SJCRH30 (cell line): ENCODE measurements around the gene TBCE. TPM values are rescaled to one million over a fixed set of nuclear protein-coding genes. Genes with fewer than 3 reads are reported as not detected.

Experiments
- DNase-seq, 2 experiments: peaks; one replicate each; pipeline ENCODE4 v3.0.0-alpha.2; 2015 to 2020
- H3K27ac ChIP-seq: fragments of 250-450 bp; sonication (Bioruptor Pico); 2 replicates; pipeline ENCODE4 v1.5.1; 2020; ENCODE audit warnings: mild to moderate bottlenecking, moderate library complexity
- H3K27me3 ChIP-seq: fragments of 250-450 bp; sonication (Bioruptor Pico); 2 replicates; pipeline ENCODE4 v1.5.1; 2020; ENCODE audit warnings: mild to moderate bottlenecking, moderate library complexity
- H3K36me3 ChIP-seq: fragments of 250-450 bp; sonication (Bioruptor Pico); 2 replicates; pipeline ENCODE4 v1.5.1; 2020; ENCODE audit warnings: mild to moderate bottlenecking, moderate library complexity
- H3K4me1 ChIP-seq: fragments of 250-450 bp; sonication (Bioruptor Pico); 2 replicates; pipeline ENCODE4 v1.5.1; 2020; ENCODE audit warnings: mild to moderate bottlenecking, moderate library complexity
- H3K4me3 ChIP-seq: fragments of 250-450 bp; sonication (Bioruptor Pico); 2 replicates; pipeline ENCODE4 v1.5.1; 2020; ENCODE audit warnings: mild to moderate bottlenecking, moderate library complexity
- H3K9me3 ChIP-seq: fragments of 250-450 bp; sonication (Bioruptor Pico); replicated peaks from 2 replicates; pipeline ENCODE4 v1.5.1; 2020; ENCODE audit warnings: mild to moderate bottlenecking, moderate library complexity
- total RNA-seq: library from RNA; depleted of rRNA; stranded (reverse); fragments of >200 nt; shearing (Covaris generic); gene quantifications from 2 replicates; pipeline ENCODE4 v1.2.3, GENCODE V29; 2014; rRNA removed

Gene TBCE
- 36.8 and 38.6 TPM in 2 replicates for total RNA-seq

DNA sequence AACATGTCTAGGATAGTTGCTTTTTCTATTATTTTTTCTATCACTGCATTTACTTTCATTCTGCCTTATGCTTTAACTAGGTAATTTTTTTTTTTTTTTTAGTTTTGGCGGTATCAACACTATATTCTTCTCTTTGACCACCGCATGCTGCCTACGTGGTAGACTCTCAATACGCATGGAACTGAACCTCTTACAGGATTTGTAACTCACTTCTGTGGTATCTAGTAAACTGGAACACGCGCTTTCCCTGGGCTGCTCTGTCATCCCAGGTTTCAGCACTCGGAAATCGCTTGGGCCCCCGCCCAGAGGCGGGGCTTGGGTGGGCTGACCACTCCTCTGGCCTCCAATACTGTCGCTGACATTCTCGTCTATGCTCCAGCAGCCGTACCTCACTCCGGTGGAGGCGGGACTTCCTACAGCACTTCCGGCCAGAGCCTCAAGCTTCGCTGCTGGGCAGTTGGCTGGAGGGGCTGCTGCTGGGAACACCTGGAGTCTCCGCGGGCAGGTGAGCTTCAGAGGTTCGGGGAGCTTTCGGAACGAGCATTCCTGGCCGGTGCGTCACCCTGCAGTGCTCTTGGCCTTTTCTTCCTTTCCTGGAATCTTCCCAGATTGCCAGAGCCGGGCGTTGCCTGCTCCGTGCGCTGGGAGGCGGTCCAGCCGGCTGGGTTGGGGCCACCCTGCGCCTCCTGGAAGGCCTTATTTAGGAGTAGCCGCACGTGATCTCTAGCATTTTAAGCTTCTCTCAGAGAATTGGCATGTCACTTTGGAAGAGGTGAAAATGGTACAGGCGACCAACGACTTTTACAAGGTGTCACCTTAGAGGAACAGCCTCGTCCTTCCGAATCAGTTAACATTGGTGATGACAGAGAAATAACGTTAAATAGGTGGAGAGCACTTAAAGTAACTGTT is at the start of gene TBCE:
TSS of gene TBCE (plus strand) at position 428 of the 909 bp plus-strand sequence. CDS start 12,623 bp downstream, outside the sequence.
- Histone ChIP-seq H3K4me3 (peak within 1 kb of the TSS; percentile 76), H3K4me1 (no peaks in the 10 kb centered on the region), H3K9me3 (no peaks in the 10 kb centered on the region), H3K27me3 (no peaks in the 10 kb centered on the region), H3K27ac (peak within 1 kb of the TSS; percentile 17; the same call in 1 of the 2 replicates), H3K36me3 (no peaks in the 10 kb centered on the region; the same call in 1 of the 2 replicates)
- peak; percentile 96 to 97 for DNase-seq

GRCh38 chr1:235319255-235319654 is 48.0 kb upstream of the TBCE start:
- no peaks in the 10 kb centered on the region for H3K27me3 ChIP-seq
- H3K4me3 ChIP-seq = no peak overlapping the region
- H3K4me1 ChIP-seq = no peaks in the 10 kb centered on the region
- no peak for DNase-seq
- H3K36me3 ChIP-seq = peaks cover 19% of the 10 kb centered on the region
- H3K9me3 ChIP-seq = no peaks in the 10 kb centered on the region
- no peak overlapping the region for H3K27ac ChIP-seq

DNA sequence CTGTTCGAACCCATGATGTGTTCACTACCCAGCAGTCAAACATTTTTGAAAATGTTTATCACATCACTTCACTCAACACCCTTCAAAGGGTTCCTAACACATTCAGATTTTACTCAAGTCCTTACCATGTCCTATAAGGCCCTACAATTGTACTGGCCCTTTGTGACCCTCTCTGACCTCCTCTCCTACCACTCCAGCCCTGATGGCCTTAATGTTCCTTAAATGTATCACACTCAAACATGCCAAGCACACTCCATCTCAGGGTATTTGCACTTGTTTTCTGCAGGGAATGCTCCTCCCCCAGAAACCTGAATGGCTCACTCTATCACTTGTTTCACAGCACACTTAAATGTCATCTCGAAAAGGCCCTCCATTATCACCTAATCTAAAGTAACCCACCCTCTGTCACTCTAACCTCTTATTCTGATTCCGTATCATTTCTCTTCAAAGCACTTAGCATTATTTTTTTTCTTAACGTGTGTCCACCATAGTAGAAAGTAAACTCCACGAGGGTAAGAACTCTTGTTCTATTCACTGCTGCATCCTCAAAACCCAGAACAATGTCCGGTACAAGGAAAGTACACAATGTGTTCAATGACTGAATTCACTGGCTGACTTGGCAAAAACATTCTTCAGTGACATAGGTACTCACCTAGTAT is 46.6 kb upstream of the TBCE start:
- Histone ChIP-seq H3K4me3 (no peak overlapping the region), H3K4me1 (no peaks in the 10 kb centered on the region), H3K9me3 (no peaks in the 10 kb centered on the region), H3K27ac (no peak overlapping the region), H3K36me3 (peaks cover 16% of the 10 kb centered on the region), H3K27me3 (no peaks in the 10 kb centered on the region)
- no peak for DNase-seq

- Histone ChIP-seq H3K4me1 (no peaks in the 10 kb centered on the region), H3K4me3 (no peak overlapping the region), H3K27me3 (no peaks in the 10 kb centered on the region), H3K27ac (no peak overlapping the region), H3K36me3 (peaks cover 2% of the 10 kb centered on the region), H3K9me3 (no peaks in the 10 kb centered on the region)
- DNase-seq = no peak
Observed at GRCh38 chr1:235324296-235324695, 42.9 kb upstream of the TBCE start.

DNA sequence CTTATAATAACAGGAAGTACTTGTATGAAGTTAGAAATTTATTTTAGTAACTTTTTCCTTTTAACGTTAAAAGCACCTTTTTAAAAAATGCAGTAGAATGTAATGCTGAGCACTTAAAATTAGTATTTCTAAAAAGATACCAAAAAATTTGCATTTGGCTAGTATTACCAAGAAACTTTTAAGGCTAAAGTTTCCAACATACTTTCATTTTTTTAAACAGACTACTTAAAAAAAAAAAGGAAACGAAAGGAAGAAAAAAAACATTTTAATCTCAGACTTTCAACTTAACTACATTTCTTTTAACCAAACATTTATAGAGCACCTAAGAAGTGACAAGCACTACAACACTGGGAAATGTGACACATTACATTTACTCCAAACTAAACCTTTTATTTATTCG is 42.1 kb upstream of the TBCE start:
- Histone ChIP-seq H3K27ac (no peak overlapping the region), H3K4me3 (no peak overlapping the region), H3K9me3 (no peaks in the 10 kb centered on the region), H3K4me1 (no peaks in the 10 kb centered on the region), H3K27me3 (no peaks in the 10 kb centered on the region), H3K36me3 (peaks cover 2% of the 10 kb centered on the region)
- no peak for DNase-seq

DNA sequence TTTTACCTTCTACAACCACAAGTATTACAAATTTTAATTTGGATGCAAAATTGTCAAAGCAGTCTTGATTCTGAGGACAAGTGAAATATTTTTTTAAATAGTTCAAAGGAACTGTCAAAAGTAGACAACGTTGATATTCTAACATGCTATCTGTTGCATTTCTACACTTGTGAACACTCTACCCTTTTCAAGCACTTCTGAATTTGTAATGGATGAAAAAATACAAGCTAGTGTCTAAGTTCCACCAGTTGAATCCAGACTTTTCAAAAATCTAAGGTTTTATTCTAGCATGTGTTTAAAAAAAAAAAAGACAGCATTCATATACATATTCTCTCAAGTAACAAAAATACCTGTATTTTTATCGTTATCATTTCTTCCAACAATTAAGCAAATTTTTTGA is 41.4 kb upstream of the TBCE start:
- Histone ChIP-seq H3K36me3 (peaks cover 2% of the 10 kb centered on the region), H3K27me3 (no peaks in the 10 kb centered on the region), H3K4me1 (peaks cover under 1% of the 10 kb centered on the region; the same call in 1 of the 2 replicates), H3K9me3 (no peaks in the 10 kb centered on the region), H3K4me3 (peak overlapping the region; percentile 91), H3K27ac (no peak overlapping the region)
- DNase-seq = no peak

- H3K27ac ChIP-seq = peak overlapping the region; percentile 67
- H3K9me3 ChIP-seq = no peaks in the 10 kb centered on the region
- peak; percentile 45 to 58 for DNase-seq
Observed at GRCh38 chr1:235326719-235327558, 40.3 kb upstream of the TBCE start.

DNA sequence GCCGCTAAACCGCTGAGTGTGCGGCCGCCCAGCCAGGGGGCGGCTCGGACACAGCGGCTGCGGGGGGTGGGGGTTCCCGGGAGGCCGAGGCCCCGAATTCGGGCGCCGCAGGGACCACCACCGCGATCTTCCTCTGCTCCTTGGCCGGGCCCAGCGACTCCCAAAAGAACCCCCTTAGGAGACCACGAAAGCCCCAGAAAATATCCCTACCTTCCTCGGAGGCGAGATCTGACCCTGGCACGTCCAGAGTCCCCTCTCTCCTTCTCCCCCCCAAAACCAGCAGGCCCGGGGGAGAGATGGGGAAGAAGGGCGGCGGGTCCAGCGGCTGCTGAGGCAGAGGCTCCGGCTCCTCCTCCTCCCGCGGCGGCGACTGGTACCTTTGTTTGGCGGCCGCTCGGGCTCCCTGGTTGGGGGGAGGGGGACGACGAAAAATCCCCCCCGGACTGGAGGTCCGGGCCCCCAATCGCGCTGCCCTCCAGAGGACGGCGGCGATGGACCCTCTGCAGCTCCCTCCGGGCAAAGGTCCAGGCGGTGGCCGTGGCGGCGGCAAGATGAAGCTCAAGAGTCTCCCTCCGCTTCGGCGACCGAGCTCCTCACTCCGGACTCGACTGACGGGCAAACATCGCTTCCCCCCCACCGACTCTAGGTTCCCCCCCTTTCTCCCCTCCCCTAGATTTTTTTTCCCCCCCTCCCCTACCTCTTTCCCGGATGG is 39.5 kb upstream of the TBCE start, which contains the start of gene ARID4B:
TSS of gene ARID4B (minus strand) at position 621 of the 712 bp plus-strand sequence. CDS start 1,260 bp downstream, outside the sequence.
- no peak for DNase-seq
- Histone ChIP-seq H3K9me3 (no peaks in the 10 kb centered on the region), H3K27ac (peak within 1 kb of the TSS; percentile 90), H3K27me3 (no peaks in the 10 kb centered on the region), H3K4me1 (peaks cover 5% of the 10 kb centered on the region; the same call in 1 of the 2 replicates), H3K4me3 (peak within 1 kb of the TSS; percentile 91), H3K36me3 (no peaks in the 10 kb centered on the region; the same call in 1 of the 2 replicates)

More at GRCh38 chr1:235326719-235327558, 40.3 kb upstream of the TBCE start:
- H3K36me3 ChIP-seq = peaks cover 1% of the 10 kb centered on the region
- H3K4me1 ChIP-seq = peaks cover 5% of the 10 kb centered on the region; the same call in 1 of the 2 replicates
- H3K27me3 ChIP-seq = no peaks in the 10 kb centered on the region
- H3K4me3 ChIP-seq = peak overlapping the region; percentile 91

DNA sequence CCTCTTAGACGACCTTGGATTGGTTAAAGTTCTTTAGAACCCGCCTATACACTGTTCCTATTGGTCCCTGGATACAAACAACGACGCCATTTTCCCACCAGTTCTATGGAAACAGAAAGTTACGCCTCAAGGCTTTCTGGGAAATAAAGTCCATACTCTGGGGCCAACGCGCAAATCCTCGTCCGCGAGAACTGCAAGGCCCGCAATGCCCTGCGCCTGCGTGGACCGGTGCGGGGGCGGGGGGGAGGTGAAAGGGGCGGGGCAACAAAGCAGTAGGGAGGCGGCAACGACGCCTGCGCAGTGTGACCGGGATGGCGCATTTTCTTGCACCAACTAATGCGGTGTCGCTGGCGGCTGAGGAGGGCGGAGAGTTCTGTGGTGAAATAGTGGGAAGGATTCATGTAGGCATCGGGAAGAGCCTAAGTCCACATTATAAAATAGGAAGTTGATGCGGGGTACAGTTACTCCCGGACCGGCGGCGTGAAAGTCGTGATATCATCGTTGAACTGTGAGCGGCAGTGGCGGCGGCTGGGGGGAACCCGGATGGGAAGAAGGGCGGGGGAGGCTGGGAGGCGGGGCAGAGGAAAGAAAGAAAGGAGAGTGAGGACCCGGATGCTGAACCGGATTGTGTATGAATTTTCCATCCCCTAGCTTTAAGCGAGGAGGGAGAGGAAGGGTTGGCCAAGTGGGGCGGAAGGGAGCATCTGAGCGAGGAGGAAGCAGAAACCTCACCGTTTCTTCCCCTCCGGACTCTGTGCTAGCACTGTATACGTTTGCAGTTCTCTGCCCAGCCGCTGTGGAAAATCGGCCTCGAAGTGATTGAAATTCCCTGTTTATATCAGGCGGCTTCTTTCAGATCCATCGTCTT is 38.7 kb upstream of the TBCE start, which contains the start of gene GGPS1:
TSS of gene GGPS1 (plus strand) at position 300 of the 868 bp plus-strand sequence. CDS start 6,695 bp downstream, outside the sequence.
- no peaks in the 10 kb centered on the region; the same call in 1 of the 2 replicates for H3K36me3 ChIP-seq

DNA sequence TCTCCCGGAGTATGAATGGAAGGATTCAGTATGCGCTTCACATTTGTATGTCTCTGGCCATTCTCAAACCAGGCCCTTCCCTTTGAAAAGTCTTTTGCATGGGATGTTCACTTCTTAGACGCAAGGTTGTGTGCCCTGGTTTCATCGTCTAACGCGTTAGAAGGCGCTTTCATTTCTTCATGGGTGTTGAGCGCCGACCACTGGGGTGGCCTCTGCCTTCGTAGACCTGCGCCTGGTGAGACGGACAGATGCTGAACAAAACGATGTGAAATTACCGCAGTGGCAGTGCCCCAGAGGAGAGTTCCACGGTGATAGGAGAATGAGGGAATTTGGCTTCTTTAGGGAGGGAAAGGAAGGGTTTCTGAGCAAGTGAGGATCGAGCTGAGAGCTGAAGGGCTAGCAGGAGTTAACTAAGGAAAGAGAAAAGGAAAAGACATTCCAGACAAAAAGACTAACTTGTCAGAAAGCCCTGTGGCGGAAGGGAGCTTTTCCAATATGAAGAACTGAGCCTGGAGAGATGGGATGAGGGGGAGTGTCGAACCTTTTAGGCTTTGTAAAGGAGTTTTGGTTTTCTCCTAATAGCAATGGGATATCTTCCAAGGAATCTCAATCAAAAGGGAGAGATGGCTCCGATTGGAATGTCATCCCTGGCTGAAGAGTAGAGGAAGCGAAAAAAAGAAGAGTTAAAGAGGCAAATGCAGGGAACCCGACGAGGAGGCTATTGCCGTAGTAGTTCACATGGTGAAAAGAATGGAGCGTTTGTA is 37.9 kb upstream of the TBCE start:
- no peaks in the 10 kb centered on the region for H3K9me3 ChIP-seq
- H3K4me3 ChIP-seq = peak overlapping the region; percentile 85
- H3K4me1 ChIP-seq = peaks cover 5% of the 10 kb centered on the region; the same call in 1 of the 2 replicates
- DNase-seq = peak; percentile 29 to 60
- H3K36me3 ChIP-seq = no peaks in the 10 kb centered on the region; the same call in 1 of the 2 replicates
- no peaks in the 10 kb centered on the region for H3K27me3 ChIP-seq
- H3K27ac ChIP-seq = peak overlapping the region; percentile 90

More for the DNA sequence above, 38.7 kb upstream of the TBCE start, which contains the start of gene GGPS1:
- Histone ChIP-seq H3K9me3 (no peaks in the 10 kb centered on the region), H3K27ac (peak within 1 kb of the TSS; percentile 90), H3K4me3 (peak within 1 kb of the TSS; percentile 91), H3K4me1 (peaks cover 5% of the 10 kb centered on the region; the same call in 1 of the 2 replicates), H3K27me3 (no peaks in the 10 kb centered on the region)
- peak; percentile 97 to 100 for DNase-seq

- Histone ChIP-seq H3K4me3 (no peak overlapping the region), H3K27me3 (no peaks in the 10 kb centered on the region), H3K36me3 (0 out of 2 replicates have a peak, but pooled peaks cover 3% of the 10 kb centered on the region), H3K9me3 (no peaks in the 10 kb centered on the region), H3K4me1 (peaks cover 5% of the 10 kb centered on the region; the same call in 1 of the 2 replicates), H3K27ac (no peak overlapping the region)
- DNase-seq = no peak
Observed at GRCh38 chr1:235330918-235331285, 36.3 kb upstream of the TBCE start.

DNA sequence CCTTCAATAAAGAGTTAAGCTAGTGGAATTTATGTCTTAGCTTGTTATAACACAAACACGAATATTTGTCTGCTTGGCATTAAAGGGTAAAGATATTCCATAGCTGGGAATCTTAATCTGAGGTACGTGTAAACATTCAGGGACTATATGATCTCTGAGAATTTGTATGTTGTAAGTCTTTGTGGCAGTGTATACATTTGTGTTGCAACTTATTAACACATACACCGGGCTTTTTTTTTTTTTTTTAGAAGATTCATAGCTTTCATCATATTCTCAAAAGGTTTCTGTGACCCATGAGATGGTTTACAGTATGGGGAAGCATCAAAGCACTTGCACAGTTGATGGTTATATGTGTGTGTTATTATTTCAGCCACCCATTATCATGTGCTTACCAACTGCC is 35.8 kb upstream of the TBCE start:
- Histone ChIP-seq H3K27ac (no peak overlapping the region), H3K4me1 (peaks cover 5% of the 10 kb centered on the region; the same call in 1 of the 2 replicates), H3K9me3 (no peaks in the 10 kb centered on the region), H3K27me3 (no peaks in the 10 kb centered on the region), H3K4me3 (no peak overlapping the region), H3K36me3 (0 out of 2 replicates have a peak, but pooled peaks cover 3% of the 10 kb centered on the region)
- DNase-seq = no peak
